Colonic mucosa (tissue), 4 donors: Measurements from ENCODE around the gene TMEM41A. TPM values are rescaled to one million over a fixed set of nuclear protein-coding genes. Genes with fewer than 3 reads are reported as not detected.

Experiments used
- DNase-seq: peaks from one replicate; pipeline ENCODE4 v3.0.0-alpha.2; 2020
- H3K27ac ChIP-seq: fragments of 200-600 bp; one replicate; pipeline ENCODE4 v1.8.0; 2021
- H3K27me3 ChIP-seq: fragments of 200-600 bp; one replicate; pipeline ENCODE4 v1.8.0; 2021
- H3K36me3 ChIP-seq: fragments of 200-600 bp; one replicate; pipeline ENCODE4 v1.8.0; 2021
- H3K4me1 ChIP-seq: fragments of 200-600 bp; one replicate; pipeline ENCODE4 v1.8.0; 2021; ENCODE audit warnings: mild to moderate bottlenecking
- H3K4me3 ChIP-seq: fragments of 200-600 bp; one replicate; pipeline ENCODE4 v1.8.0; 2021
- H3K9ac ChIP-seq, 2 donors: one replicate each; pipeline ENCODE4 v1.7.0; 2013; ENCODE audit warnings: control low read depth in 2 of 2, low read depth in 2 of 2, low read length in 2 of 2
- H3K9me3 ChIP-seq: fragments of 200-600 bp; one replicate; pipeline ENCODE4 v1.8.0; 2021
- CTCF ChIP-seq: fragments of 200-600 bp; IDR thresholded peaks from one replicate; pipeline ENCODE4 v1.8.0; 2022; ENCODE audit warnings: antibody characterized with exemption, mild to moderate bottlenecking
- intact Hi-C: fragments of 100-400 bp; cut with DNase I; formaldehyde crosslinking; loops from one replicate; pipeline ENCODE4 v1.14.1; 2022
- total RNA-seq, 2 donors: library from RNA; stranded (reverse); fragmentation: NEBNext Ultra II Directional in 1 of 2; extraction: Animal tissue kit (Norgen Biotek cat#: 25700) in 1 of 2; gene quantifications; one replicate each; pipeline ENCODE4 v1.2.1, GENCODE V29; 2021
- donor health status: healthy.
- donor health status: DM: no; HTN: no; CAD: no.
- donor health status: DM: no; HTN: no; CAD: no.

The TMEM41A gene
- total RNA-seq, 2 donors from 2014 or later, result 14.8 to 22.4 TPM

- no peak overlapping the region for H3K9ac ChIP-seq
- DNase-seq, result no peak
- no peak overlapping the region for H3K4me3 ChIP-seq
- H3K27me3 ChIP-seq, result no peaks in the 10 kb centered on the region
- H3K9me3 ChIP-seq, result no peaks in the 10 kb centered on the region
- no peaks in the 10 kb centered on the region for H3K36me3 ChIP-seq
- H3K4me1 ChIP-seq, result no peaks in the 10 kb centered on the region
- no peak for TF ChIP-seq CTCF
- intact Hi-C loops, result no loop called here
- no peak overlapping the region for H3K27ac ChIP-seq
Measured at GRCh38 chr3:185507883-185508282, 9.0 kb upstream of the TMEM41A start.

GRCh38 chr3:185504636-185505035, 5.8 kb upstream of the TMEM41A start:
- Histone ChIP-seq H3K27me3 (no peaks in the 10 kb centered on the region), H3K36me3 (no peaks in the 10 kb centered on the region), H3K9me3 (no peaks in the 10 kb centered on the region), H3K9ac (no peak overlapping the region), H3K4me3 (no peak overlapping the region), H3K27ac (no peak overlapping the region), H3K4me1 (no peaks in the 10 kb centered on the region)
- TF ChIP-seq CTCF, result no peak
- DNase-seq, result no peak
- intact Hi-C loops, result loop anchor here (5.0 kb wide), 1 partner anchor 78 kb away; no protein-coding TSS in a partner anchor

- Histone ChIP-seq H3K4me1 (no peaks in the 10 kb centered on the region), H3K36me3 (no peaks in the 10 kb centered on the region), H3K27ac (no peak overlapping the region), H3K9me3 (no peaks in the 10 kb centered on the region), H3K27me3 (no peaks in the 10 kb centered on the region), H3K4me3 (no peak overlapping the region), H3K9ac (no peak overlapping the region)
- intact Hi-C loops, result loop anchor here (5.0 kb wide), 1 partner anchor 79 kb away; no protein-coding TSS in a partner anchor
- no peak for TF ChIP-seq CTCF
- DNase-seq, result no peak
Measured at GRCh38 chr3:185503521-185503920, 4.7 kb upstream of the TMEM41A start.

- no peak overlapping the region for H3K27ac ChIP-seq
- no peak for DNase-seq
- H3K27me3 ChIP-seq, result no peaks in the 10 kb centered on the region
- H3K9me3 ChIP-seq, result no peaks in the 10 kb centered on the region
- H3K4me3 ChIP-seq, result no peak overlapping the region
- no peak for TF ChIP-seq CTCF
- intact Hi-C loops, result loop anchor here (5.0 kb wide), 1 partner anchor 79 kb away; no protein-coding TSS in a partner anchor
- H3K36me3 ChIP-seq, result no peaks in the 10 kb centered on the region
- no peak overlapping the region for H3K9ac ChIP-seq
- no peaks in the 10 kb centered on the region for H3K4me1 ChIP-seq
Measured at GRCh38 chr3:185502987-185503386, 4.2 kb upstream of the TMEM41A start.

GRCh38 chr3:185490241-185490640, 8.6 kb downstream of the TMEM41A start:
- Histone ChIP-seq H3K36me3 (peaks cover 5% of the 10 kb centered on the region), H3K9me3 (no peaks in the 10 kb centered on the region), H3K4me1 (peaks cover 3% of the 10 kb centered on the region), H3K27me3 (no peaks in the 10 kb centered on the region), H3K9ac (no peak overlapping the region), H3K4me3 (no peak overlapping the region), H3K27ac (no peak overlapping the region)
- intact Hi-C loops, result no loop called here
- TF ChIP-seq CTCF, result no peak
- DNase-seq, result no peak

- peaks cover 5% of the 10 kb centered on the region for H3K36me3 ChIP-seq
- no peaks in the 10 kb centered on the region for H3K9me3 ChIP-seq
- TF ChIP-seq CTCF, result no peak
- DNase-seq, result peak; percentile 65
- no peak overlapping the region for H3K4me3 ChIP-seq
- H3K27me3 ChIP-seq, result no peaks in the 10 kb centered on the region
- H3K4me1 ChIP-seq, result peaks cover 3% of the 10 kb centered on the region
- intact Hi-C loops, result no loop called here
- H3K9ac ChIP-seq, result no peak overlapping the region
- no peak overlapping the region for H3K27ac ChIP-seq
Measured at GRCh38 chr3:185489462-185489861, 9.4 kb downstream of the TMEM41A start.
